ENCODE measurements around the gene ADK.

DNA sequence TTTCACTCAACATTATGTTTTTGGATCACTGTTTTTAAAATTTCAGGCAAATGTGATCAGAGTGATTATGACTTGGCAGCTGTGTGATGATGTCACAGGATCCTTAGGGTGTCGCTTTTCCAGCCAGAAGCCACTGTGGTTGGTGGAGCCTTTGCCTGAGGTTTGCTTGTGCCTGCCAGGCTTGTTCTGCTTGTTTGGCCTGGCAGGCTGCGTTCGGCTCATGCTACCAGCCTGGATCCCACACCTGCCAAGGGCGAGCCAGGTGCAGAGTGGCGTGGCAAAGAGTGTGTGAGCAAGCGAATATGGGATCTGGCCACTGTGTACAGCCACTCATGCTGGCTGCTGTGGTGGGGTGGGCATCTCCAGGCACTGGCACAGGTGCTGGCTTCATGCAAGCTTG lies 55.7 kb downstream of the ADK start:
- no peak for TF ChIP-seq CTCF (conservative IDR thresholded peaks at IDR 0.05; ENCODE audit: low read length)
- TF ChIP-seq EZH2phosphoT487 (IDR thresholded peaks at IDR 0.05; ENCODE audit: borderline replicate concordance, low read depth, low read length) = no peak

All from OCI-LY7 (cell line).